K562 (cell line): ENCODE measurements around the gene PDE4D. TPM values are rescaled to one million over a fixed set of nuclear protein-coding genes. Genes with fewer than 3 reads are reported as not detected.

Experiments used
- ATAC-seq: fragments of 200-7000 bp; cut with Tn5 transposase; 3 replicates; pipeline ENCODE4 v1.9.1; 2020; ENCODE audit warnings: moderate library complexity
- BruUV-seq: library from RNA; stranded (reverse); fragments of 400-500 nt; replicated peaks from 2 replicates; lab custom pipeline; 2021; lab: Mats Ljungman, UMichigan
- CTCF ChIA-PET: fragments of 300-600 bp; formaldehyde crosslinking; extraction: SDS; loops from one replicate; lab custom pipeline; 2021; ENCODE audit warnings: low intra/inter-chr PET ratio; lab: Yijun Ruan, JAX
- POLR2A ChIA-PET: fragments of 300-600, 350-650 bp; sonication (Branson Sonifier 250); formaldehyde crosslinking; extraction: SDS; loops from one replicate; lab custom pipeline; 2021; ENCODE audit warnings: antibody characterized with exemption, inconsistent platforms; lab: Yijun Ruan, JAX
- DNase-seq, 4 experiments: peaks; one replicate each; pipeline versions ENCODE4 v3.0.0 to v3.0.0-alpha.2; 2011 to 2018; ENCODE audit warnings: low spot score in 3 of 4, mixed read lengths in 3 of 4; ENCODE audit errors: extremely low read depth in 1 of 4
- FAIRE-seq: peaks from 2 replicates; lab custom pipeline; 2011; peaks lifted over from hg19 to GRCh38; lab: Jason Lieb, UNC
- H2AFZ ChIP-seq: 2 replicates; pipeline ENCODE4 v1.6.0; 2011; ENCODE audit warnings: low read depth, low read length, control low read depth, inconsistent platforms
- H3K27ac ChIP-seq: fragments of 200-600 bp; 3 replicates; pipeline ENCODE4 v1.8.0; 2011; ENCODE audit warnings: low read depth, mild to moderate bottlenecking, control low read depth, inconsistent platforms, low read length, moderate library complexity, mixed read lengths; ENCODE audit errors: extremely low read depth
- H3K27me3 ChIP-seq, 2 experiments: fragments of 300-600 bp in 1 of 2; 2 replicates in 1 of 2; 3 replicates in 1 of 2; pipeline versions ENCODE4 v1.6.0 to v1.8.0; 2011; ENCODE audit warnings: inconsistent platforms in 2 of 2, low read length in 2 of 2, mild to moderate bottlenecking in 1 of 2, mixed read lengths in 1 of 2, moderate library complexity in 1 of 2; ENCODE audit not compliant: control insufficient read depth in 2 of 2, insufficient read depth in 2 of 2
- H3K36me3 ChIP-seq: fragments of 300-600 bp; 3 replicates; pipeline ENCODE4 v1.8.0; 2011; ENCODE audit warnings: mild to moderate bottlenecking, low read length, inconsistent platforms; ENCODE audit not compliant: control insufficient read depth, insufficient read depth
- H3K4me1 ChIP-seq, 2 experiments: fragments of 200-600 bp in 1 of 2; replicated peaks in 1 of 2; 2 replicates in 1 of 2; 3 replicates in 1 of 2; pipeline versions ENCODE4 v1.5.1 to v1.8.0; 2011; ENCODE audit warnings: inconsistent platforms in 2 of 2, low read length in 2 of 2, mild to moderate bottlenecking in 1 of 2, mixed read lengths in 1 of 2, moderate library complexity in 1 of 2; ENCODE audit not compliant: control insufficient read depth in 2 of 2, insufficient read depth in 2 of 2
- H3K4me2 ChIP-seq: 2 replicates; pipeline ENCODE4 v1.6.1; 2011; ENCODE audit warnings: low read length, control low read depth, inconsistent platforms, mixed read lengths; ENCODE audit not compliant: insufficient read depth
- H3K4me3 ChIP-seq: fragments of 200-600 bp; sonication (generic), shearing (Covaris generic); 2 replicates; pipeline ENCODE4 v1.5.1; 2016; ENCODE audit warnings: control low read depth, inconsistent platforms
- H3K79me2 ChIP-seq: fragments of 200-600 bp; 3 replicates; pipeline ENCODE4 v1.8.0; 2011; ENCODE audit warnings: low read length, inconsistent platforms; ENCODE audit not compliant: control insufficient read depth, insufficient read depth
- H3K9ac ChIP-seq, 2 experiments: 2 replicates each; pipeline versions ENCODE4 v1.6.0 to v1.6.1; 2011; ENCODE audit warnings: low read depth in 2 of 2, low read length in 2 of 2, control low read depth in 1 of 2, inconsistent platforms in 1 of 2, mild to moderate bottlenecking in 1 of 2, mixed read lengths in 1 of 2; ENCODE audit not compliant: insufficient read depth in 1 of 2
- H3K9me1 ChIP-seq: one replicate; pipeline ENCODE4 v1.6.0; 2011; ENCODE audit warnings: inconsistent platforms, mild to moderate bottlenecking, low read length, moderate library complexity; ENCODE audit not compliant: control insufficient read depth, insufficient read depth
- H3K9me3 ChIP-seq: replicated peaks from 2 replicates; pipeline ENCODE4 v1.5.1; 2011; ENCODE audit warnings: low read depth, low read length, inconsistent platforms; ENCODE audit not compliant: control insufficient read depth, insufficient read depth
- H4K20me1 ChIP-seq: replicated peaks from 2 replicates; pipeline ENCODE4 v1.6.1; 2011; ENCODE audit warnings: low read length, inconsistent platforms, mixed read lengths; ENCODE audit not compliant: control insufficient read depth, insufficient read depth
- E2F8 ChIP-seq: fragments of 450-650 bp; IDR thresholded peaks from 2 replicates; pipeline ENCODE4 v1.7.1; 2018; ENCODE audit warnings: mild to moderate bottlenecking, low read depth; ENCODE audit not compliant: partially characterized antibody
- NFXL1 ChIP-seq: fragments of 450-650 bp; formaldehyde crosslinking; IDR thresholded peaks from 2 replicates; pipeline ENCODE4 v1.4.0; 2021; ENCODE audit warnings: mild to moderate bottlenecking
- ZNF175 ChIP-seq: fragments of 200-800 bp; sonication (Bioruptor generic); IDR thresholded peaks from 2 replicates; pipeline ENCODE4 v1.6.1; 2016; ENCODE audit warnings: low read depth, mild to moderate bottlenecking, missing genetic modification characterization, missing compliant biosample characterization
- ZNF449 ChIP-seq: fragments of 250-450 bp; sonication (Bioruptor Pico); IDR thresholded peaks from 2 replicates; pipeline ENCODE4 v1.8.0; 2022; ENCODE audit warnings: moderate library complexity, mild to moderate bottlenecking, inconsistent platforms
- WGBS: fragments of 100-300 bp; shearing (Covaris generic); methylation state at CpG from one replicate; pipeline ENCODE4 v1.1.6; 2016; ENCODE audit warnings: low coverage, mixed read lengths; ENCODE audit not compliant: insufficient coverage; ENCODE audit errors: missing lambda C conversion rate; 5-methylcytosine and 5-hydroxymethylcytosine counted together
- in situ Hi-C: fragments of 300-500 bp; cut with MboI; formaldehyde crosslinking; loops from 4 replicates; pipeline ENCODE4 v1.15.0; 2018; ENCODE audit warnings: inconsistent platforms, mixed read lengths
- intact Hi-C: fragments of 100-400 bp; cut with micrococcal nuclease; formaldehyde crosslinking; loops from 2 replicates; pipeline ENCODE4 v1.14.2; 2022
- polyA plus RNA-seq, 8 experiments: library from polyadenylated mRNA; depleted of rRNA in 4 of 8; stranded (reverse) in 5 of 8; unstranded in 3 of 8; fragments of >200 nt; fragmentation: Nextera tagmentation in 2 of 8; fragmentation: Illumina TruSeq in 1 of 8; extraction: Ambion mirVana in 2 of 8; extraction: Trizol in 1 of 8; gene quantifications; 2 replicates each; pipeline versions ENCODE4 v1.2.1 to v1.2.3, GENCODE V29; 2011 to 2014; ENCODE audit warnings: inconsistent platforms in 1 of 8, missing spikeins in 1 of 8
- total RNA-seq, 7 experiments: library from RNA; depleted of rRNA in 6 of 7; stranded (reverse); fragments of >200 nt in 6 of 7; fragmentation: Illumina TruSeq in 2 of 7; extraction: Trizol in 2 of 7; gene quantifications; 2 replicates each; pipeline versions ENCODE4 v1.2.1 to v1.2.3, GENCODE V29; 2011 to 2021; ENCODE audit warnings: low replicate concordance in 1 of 7

PDE4D gene
- total and polyA plus RNA-seq, 9 of the 15 experiments (the other 6 are each of a cell fraction or from before 2014, with no cell fraction given) = 0.04 to 0.46 (median 0.13) TPM

GRCh38 chr5:59542851-59543820 is 350.4 kb downstream of the PDE4D start:
- no peak overlapping the region for H3K4me3 ChIP-seq
- H3K9ac ChIP-seq = no peak overlapping the region
- H2AFZ ChIP-seq = no peak overlapping the region
- no peaks in the 10 kb centered on the region for H3K27me3 ChIP-seq
- H3K9me1 ChIP-seq = no peaks in the 10 kb centered on the region
- H3K9me3 ChIP-seq = peaks cover 2% of the 10 kb centered on the region; the same call in 1 of the 2 replicates
- no peaks in the 10 kb centered on the region for H4K20me1 ChIP-seq
- no peaks in the 10 kb centered on the region for H3K79me2 ChIP-seq
- BruUV-seq = no TSS peak
- no peak overlapping the region for H3K4me2 ChIP-seq
- in situ Hi-C loops = no loop called here
- H3K36me3 ChIP-seq = no peaks in the 10 kb centered on the region
- no peak overlapping the region for H3K27ac ChIP-seq
- ChIA-PET POLR2A (no interaction called here), CTCF (no interaction called here)
- no peak for FAIRE-seq
- 2% methylated on average over 6 of the region's 6 CpGs for WGBS
- no peak for DNase-seq
- H3K4me1 ChIP-seq = no peaks in the 10 kb centered on the region
- intact Hi-C loops = no loop called here
- TF ChIP-seq E2F8 (no peak), ZNF449 (CRISPR knock-in tag) (no peak), NFXL1 (CRISPR knock-in tag) (no peak), ZNF175 (CRISPR knock-in tag) (no peak)
- no peak for ATAC-seq
